PC-9 (cell line): ENCODE data around the gene KCNK17. TPM values are rescaled to one million over a fixed set of nuclear protein-coding genes. Genes with fewer than 3 reads are reported as not detected.

Experiments
- BruUV-seq: library from RNA; stranded (reverse); fragments of 400-500 nt; replicated peaks from 2 replicates; lab custom pipeline; 2021; lab: Mats Ljungman, UMichigan
- CTCF ChIA-PET: fragments of 300-600 bp; sonication (Branson Sonifier 250); formaldehyde crosslinking; loops from one replicate; lab custom pipeline; 2022; ENCODE audit warnings: antibody characterized with exemption; lab: Charles Lee
- POLR2A ChIA-PET: fragments of 300-600 bp; sonication (Branson Sonifier 250); formaldehyde crosslinking; loops from one replicate; lab custom pipeline; 2022; ENCODE audit warnings: antibody characterized with exemption; ENCODE audit not compliant: unreplicated experiment; lab: Charles Lee
- DNase-seq, 2 experiments: peaks; one replicate each; pipeline versions ENCODE4 v3.0.0 to v3.0.0-alpha.2; 2015 to 2022; ENCODE audit warnings: mixed read lengths in 1 of 2
- H2AFZ ChIP-seq: fragments of 200-600 bp; sonication (generic); 2 replicates; pipeline ENCODE4 v1.8.1; 2017; ENCODE audit warnings: antibody characterized with exemption
- H3F3A ChIP-seq: fragments of 200-600 bp; sonication (generic); 2 replicates; pipeline ENCODE4 v1.8.1; 2017; ENCODE audit warnings: antibody characterized with exemption, mild to moderate bottlenecking, low read depth; ENCODE audit not compliant: insufficient read depth
- H3K27ac ChIP-seq: fragments of 200-600 bp; sonication (generic); 2 replicates; pipeline ENCODE4 v1.6.1; 2016; ENCODE audit warnings: mixed run types
- H3K27me3 ChIP-seq: fragments of 200-600 bp; sonication (generic); 2 replicates; pipeline ENCODE4 v1.6.1; 2016; ENCODE audit warnings: low read depth, mixed run types; ENCODE audit not compliant: insufficient read depth
- H3K36me3 ChIP-seq: fragments of 200-600 bp; sonication (generic); 2 replicates; pipeline ENCODE4 v1.6.1; 2016; ENCODE audit warnings: low read depth, mixed run types
- H3K4me1 ChIP-seq: fragments of 200-600 bp; sonication (generic); replicated peaks from 2 replicates; pipeline ENCODE4 v1.6.1; 2016; ENCODE audit warnings: mixed run types; ENCODE audit not compliant: insufficient read depth
- H3K4me2 ChIP-seq: fragments of 200-600 bp; sonication (generic); 2 replicates; pipeline ENCODE4 v1.6.1; 2017; ENCODE audit warnings: mixed run types
- H3K4me3 ChIP-seq: fragments of 200-600 bp; sonication (generic); 2 replicates; pipeline ENCODE4 v1.6.1; 2016; ENCODE audit warnings: mixed run types
- H3K79me2 ChIP-seq: fragments of 200-600 bp; sonication (generic); 2 replicates; pipeline ENCODE4 v1.6.1; 2017; ENCODE audit warnings: low read depth, mixed run types
- H3K9me2 ChIP-seq: fragments of 200-600 bp; sonication (generic); 2 replicates; pipeline ENCODE4 v1.8.1; 2017; ENCODE audit warnings: mild to moderate bottlenecking; ENCODE audit not compliant: insufficient read depth
- H3K9me3 ChIP-seq: fragments of 200-600 bp; sonication (generic); 2 replicates; pipeline ENCODE4 v1.8.1; 2016; ENCODE audit warnings: low read depth; ENCODE audit not compliant: insufficient read depth
- H4K20me1 ChIP-seq: fragments of 200-600 bp; sonication (generic); 2 replicates; pipeline ENCODE4 v1.8.1; 2017; ENCODE audit not compliant: insufficient read depth
- EZH2 ChIP-seq: fragments of 200-600 bp; sonication (generic); IDR thresholded peaks from 2 replicates; pipeline ENCODE4 v1.8.0; 2017; ENCODE audit warnings: antibody characterized with exemption, low read depth
- intact Hi-C: fragments of 100-400 bp; cut with micrococcal nuclease; formaldehyde crosslinking; loops from one replicate; pipeline ENCODE4 v1.10.0; 2022; ENCODE audit not compliant: unreplicated experiment
- total RNA-seq: library from RNA; stranded (reverse); gene quantifications from 2 replicates; pipeline ENCODE4 v1.2.3, GENCODE V29; 2021
- TF ChIP-seq, protein P1 (sequence below): fragments of 200-600 bp; sonication (generic); conservative IDR thresholded peaks from 2 replicates; pipeline ENCODE4 v1.6.1; 2017; ENCODE audit warnings: mixed run types, antibody characterized with exemption, mild to moderate bottlenecking, moderate library complexity

KCNK17 gene
- total RNA-seq, 1 experiment from 2014 or later: not detected

DNA sequence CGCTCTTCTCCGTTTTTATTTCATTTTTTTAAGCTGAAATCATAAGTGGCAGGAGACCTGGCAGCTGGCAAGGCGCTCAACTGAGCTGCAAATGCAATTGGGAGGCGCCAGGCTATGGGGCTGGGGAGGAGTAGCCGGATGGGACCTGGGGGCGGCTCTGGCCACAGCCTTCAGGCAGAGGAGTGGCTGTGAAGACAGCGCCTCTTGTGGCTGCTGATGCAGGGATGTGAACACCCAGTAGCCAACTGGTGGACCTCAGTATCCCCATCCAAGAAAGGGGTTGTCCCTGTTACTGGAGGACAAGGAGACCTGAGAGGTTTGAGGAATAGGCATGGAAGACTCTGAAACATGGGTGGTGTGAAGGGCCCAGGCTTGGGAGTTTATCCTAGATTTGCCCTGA, 12.6 kb downstream of the KCNK17 start:
- no peaks in the 10 kb centered on the region for H3K27me3 ChIP-seq
- ChIA-PET POLR2A (no interaction called here), CTCF (interaction anchor here (0.7 to 2.2 kb wide), 2 partner anchors 98 to 1695 kb away, joined by 9 to 20 read pairs; no protein-coding TSS in a partner anchor)
- no peak for DNase-seq
- H3K4me3 ChIP-seq: no peak overlapping the region
- no peaks in the 10 kb centered on the region for H3K36me3 ChIP-seq
- H3K9me2 ChIP-seq: no peaks in the 10 kb centered on the region
- peaks cover 25% of the 10 kb centered on the region for H3K4me1 ChIP-seq
- intact Hi-C loops: loop anchor here (2.0 to 5.0 kb wide), 2 partner anchors 214 to 429 kb away; no protein-coding TSS in a partner anchor
- BruUV-seq: no TSS peak
- H4K20me1 ChIP-seq: no peaks in the 10 kb centered on the region
- no peak overlapping the region for H3K27ac ChIP-seq
- H3F3A ChIP-seq: no peaks in the 10 kb centered on the region; the same call in 1 of the 2 replicates
- TF ChIP-seq, protein P1, sequence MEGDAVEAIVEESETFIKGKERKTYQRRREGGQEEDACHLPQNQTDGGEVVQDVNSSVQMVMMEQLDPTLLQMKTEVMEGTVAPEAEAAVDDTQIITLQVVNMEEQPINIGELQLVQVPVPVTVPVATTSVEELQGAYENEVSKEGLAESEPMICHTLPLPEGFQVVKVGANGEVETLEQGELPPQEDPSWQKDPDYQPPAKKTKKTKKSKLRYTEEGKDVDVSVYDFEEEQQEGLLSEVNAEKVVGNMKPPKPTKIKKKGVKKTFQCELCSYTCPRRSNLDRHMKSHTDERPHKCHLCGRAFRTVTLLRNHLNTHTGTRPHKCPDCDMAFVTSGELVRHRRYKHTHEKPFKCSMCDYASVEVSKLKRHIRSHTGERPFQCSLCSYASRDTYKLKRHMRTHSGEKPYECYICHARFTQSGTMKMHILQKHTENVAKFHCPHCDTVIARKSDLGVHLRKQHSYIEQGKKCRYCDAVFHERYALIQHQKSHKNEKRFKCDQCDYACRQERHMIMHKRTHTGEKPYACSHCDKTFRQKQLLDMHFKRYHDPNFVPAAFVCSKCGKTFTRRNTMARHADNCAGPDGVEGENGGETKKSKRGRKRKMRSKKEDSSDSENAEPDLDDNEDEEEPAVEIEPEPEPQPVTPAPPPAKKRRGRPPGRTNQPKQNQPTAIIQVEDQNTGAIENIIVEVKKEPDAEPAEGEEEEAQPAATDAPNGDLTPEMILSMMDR: peak; percentile 30; the same call in 1 of the 2 replicates
- no peak for TF ChIP-seq EZH2
- no peak overlapping the region for H3K4me2 ChIP-seq
- no peak overlapping the region for H2AFZ ChIP-seq
- H3K79me2 ChIP-seq: no peaks in the 10 kb centered on the region
- no peaks in the 10 kb centered on the region for H3K9me3 ChIP-seq

DNA sequence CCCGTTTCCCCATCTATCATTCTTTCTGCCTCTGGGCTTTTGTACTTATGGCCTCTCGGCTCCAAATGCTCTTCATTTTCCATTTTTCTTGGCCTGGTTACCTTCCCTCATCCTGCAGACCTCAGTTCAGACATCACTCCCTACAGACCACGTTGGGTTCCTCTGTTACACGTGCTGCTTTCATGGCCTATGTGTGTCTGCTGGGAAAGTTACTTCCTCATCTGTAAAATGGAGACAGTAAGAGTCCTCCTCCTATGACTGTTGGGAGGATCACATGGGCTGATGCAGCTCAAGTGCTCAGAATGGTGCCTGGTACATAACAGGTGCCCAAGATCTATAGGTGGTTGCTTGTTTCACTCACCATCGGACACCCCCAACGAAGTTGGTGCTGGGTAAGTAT, 13.5 kb downstream of the KCNK17 start:
- Histone ChIP-seq H3F3A (no peaks in the 10 kb centered on the region; the same call in 1 of the 2 replicates), H2AFZ (no peak overlapping the region), H3K4me2 (no peak overlapping the region), H3K27ac (no peak overlapping the region), H3K27me3 (no peaks in the 10 kb centered on the region), H3K4me1 (peaks cover 33% of the 10 kb centered on the region), H4K20me1 (no peaks in the 10 kb centered on the region), H3K4me3 (no peak overlapping the region), H3K9me3 (no peaks in the 10 kb centered on the region), H3K9me2 (no peaks in the 10 kb centered on the region), H3K36me3 (no peaks in the 10 kb centered on the region), H3K79me2 (no peaks in the 10 kb centered on the region)
- TF ChIP-seq, protein P1: no peak
- TF ChIP-seq EZH2: no peak
- ChIA-PET POLR2A (no interaction called here), CTCF (no interaction called here)
- intact Hi-C loops: loop anchor here (5.0 kb wide), 1 partner anchor 213 kb away; no protein-coding TSS in a partner anchor
- DNase-seq: no peak
- BruUV-seq: no TSS peak

DNA sequence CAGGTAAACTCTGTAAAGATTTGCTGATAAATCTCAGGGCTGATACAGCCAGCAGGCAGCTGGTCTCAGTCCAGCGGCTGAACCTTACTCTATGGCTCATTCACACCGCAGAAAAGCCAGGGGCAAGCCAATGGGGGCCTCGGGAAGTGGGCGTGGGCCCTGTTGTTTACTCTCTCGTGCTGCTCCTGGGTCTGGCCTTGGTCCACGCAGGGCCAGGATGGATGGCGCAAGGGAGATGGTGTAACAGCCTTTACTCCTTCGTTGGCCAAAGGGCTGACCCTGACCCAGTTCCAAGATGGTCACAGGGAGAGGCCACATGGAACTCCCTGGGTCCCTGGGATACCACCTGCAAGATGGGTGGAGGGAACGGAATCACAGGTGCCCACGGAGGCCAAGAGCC, 16.2 kb downstream of the KCNK17 start:
- H3F3A ChIP-seq: no peaks in the 10 kb centered on the region; the same call in 1 of the 2 replicates
- no peaks in the 10 kb centered on the region for H4K20me1 ChIP-seq
- intact Hi-C loops: no loop called here
- no peaks in the 10 kb centered on the region for H3K27me3 ChIP-seq
- H3K36me3 ChIP-seq: no peaks in the 10 kb centered on the region
- H3K4me2 ChIP-seq: peak overlapping the region; percentile 12; the same call in 1 of the 2 replicates
- no peak overlapping the region for H3K27ac ChIP-seq
- peaks cover 54% of the 10 kb centered on the region for H3K4me1 ChIP-seq
- BruUV-seq: no TSS peak
- TF ChIP-seq, protein P1: no peak
- TF ChIP-seq EZH2: no peak
- ChIA-PET POLR2A (no interaction called here), CTCF (no interaction called here)
- no peak overlapping the region for H2AFZ ChIP-seq
- H3K79me2 ChIP-seq: no peaks in the 10 kb centered on the region
- no peaks in the 10 kb centered on the region for H3K9me2 ChIP-seq
- H3K9me3 ChIP-seq: no peaks in the 10 kb centered on the region
- H3K4me3 ChIP-seq: no peak overlapping the region
- peak; percentile 26 to 56 for DNase-seq
